ENCODE results near the gene INHBE. TPM values are rescaled to one million over a fixed set of nuclear protein-coding genes. Genes with fewer than 3 reads are reported as not detected.

Gene INHBE
- polyA plus RNA-seq, 3 donors: not detected

DNA sequence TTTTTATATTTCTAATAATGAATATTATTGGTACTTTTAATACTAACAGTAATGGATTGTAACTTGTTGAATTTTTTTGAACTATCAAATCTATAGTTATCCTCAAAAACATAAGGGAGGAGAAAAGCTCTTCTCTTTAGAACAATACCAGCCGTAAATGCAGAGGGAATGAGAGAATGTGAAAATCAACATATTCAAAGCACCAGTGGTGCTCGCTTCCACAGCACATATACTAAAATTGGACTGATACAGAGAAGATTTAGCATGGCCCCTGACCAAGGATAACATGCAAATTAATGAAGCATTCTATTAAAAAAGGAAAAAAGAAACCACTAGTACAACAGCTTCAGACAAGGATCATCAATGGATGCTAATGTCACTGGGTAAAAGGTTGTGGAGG lies 40.0 kb upstream of the INHBE start:
- H3K4me3 ChIP-seq (replicated peaks in 1 of 3; ENCODE audit: low read depth in 2 of 3, low read length in 3 of 3): no peak overlapping the region
- H3K36me3 Mint-ChIP-seq: peaks cover 33 to 42% of the 10 kb centered on the region in 2 donors
- H3K79me2 ChIP-seq (ENCODE audit: insufficient read depth, low read length): peaks cover 85% of the 10 kb centered on the region
- H3K27me3 ChIP-seq (ENCODE audit: control insufficient read depth in 2 of 2, insufficient read depth in 2 of 2, low read length in 2 of 2): no peaks in the 10 kb centered on the region
- H3K27ac ChIP-seq (ENCODE audit: low read depth in 1 of 2, low read length in 2 of 2): no peak overlapping the region
- peaks cover 0 to 2% (median 0%) of the 10 kb centered on the region in 7 donors for H3K9me3 Mint-ChIP-seq
- TF ChIP-seq, protein P1, sequence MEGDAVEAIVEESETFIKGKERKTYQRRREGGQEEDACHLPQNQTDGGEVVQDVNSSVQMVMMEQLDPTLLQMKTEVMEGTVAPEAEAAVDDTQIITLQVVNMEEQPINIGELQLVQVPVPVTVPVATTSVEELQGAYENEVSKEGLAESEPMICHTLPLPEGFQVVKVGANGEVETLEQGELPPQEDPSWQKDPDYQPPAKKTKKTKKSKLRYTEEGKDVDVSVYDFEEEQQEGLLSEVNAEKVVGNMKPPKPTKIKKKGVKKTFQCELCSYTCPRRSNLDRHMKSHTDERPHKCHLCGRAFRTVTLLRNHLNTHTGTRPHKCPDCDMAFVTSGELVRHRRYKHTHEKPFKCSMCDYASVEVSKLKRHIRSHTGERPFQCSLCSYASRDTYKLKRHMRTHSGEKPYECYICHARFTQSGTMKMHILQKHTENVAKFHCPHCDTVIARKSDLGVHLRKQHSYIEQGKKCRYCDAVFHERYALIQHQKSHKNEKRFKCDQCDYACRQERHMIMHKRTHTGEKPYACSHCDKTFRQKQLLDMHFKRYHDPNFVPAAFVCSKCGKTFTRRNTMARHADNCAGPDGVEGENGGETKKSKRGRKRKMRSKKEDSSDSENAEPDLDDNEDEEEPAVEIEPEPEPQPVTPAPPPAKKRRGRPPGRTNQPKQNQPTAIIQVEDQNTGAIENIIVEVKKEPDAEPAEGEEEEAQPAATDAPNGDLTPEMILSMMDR (IDR thresholded peaks at IDR 0.05): no peak
- peaks cover 9 to 13% of the 10 kb centered on the region in 2 donors for H3K36me3 ChIP-seq (replicated peaks in 1 of 2; ENCODE audit: control insufficient read depth in 1 of 2, insufficient read depth in 2 of 2, low read length in 2 of 2)
- no peak overlapping the region for H3K4me2 ChIP-seq (replicated peaks; ENCODE audit: extremely low read depth, low read length, poor library complexity, severe bottlenecking)
- H4K20me1 ChIP-seq (ENCODE audit: insufficient read depth, low read length): peaks cover 83% of the 10 kb centered on the region
- H3K27me3 Mint-ChIP-seq (ENCODE audit: low read depth in 3 of 3): peaks cover 0 to 1% (median 0%) of the 10 kb centered on the region in 3 donors
- H3K4me1 ChIP-seq (ENCODE audit: control insufficient read depth in 1 of 2, insufficient read depth in 2 of 2, low read length in 2 of 2): no peaks in the 10 kb centered on the region
- no peak overlapping the region for H3K4me3 Mint-ChIP-seq
- peak overlapping the region in 1 of 7 donors; percentile 73 for H3K27ac Mint-ChIP-seq
- no peaks in the 10 kb centered on the region for H3K9me3 ChIP-seq (replicated peaks in 1 of 2; ENCODE audit: control insufficient read depth in 1 of 2, insufficient read depth in 1 of 2, low read length in 2 of 2)
- intact Hi-C loops (cut with micrococcal nuclease): no loop called here
- no CpG with 5 or more reads among the region's 2 CpGs for WGBS (ENCODE audit: insufficient coverage)
- no peak for DNase-seq
- peaks cover 14% of the 10 kb centered on the region for H3K4me1 Mint-ChIP-seq
- no peak overlapping the region for H3K9ac ChIP-seq (ENCODE audit: insufficient read depth, low read length, poor library complexity, severe bottlenecking)
- no peak overlapping the region for H2AFZ ChIP-seq (ENCODE audit: insufficient read depth, low read depth, low read length, poor library complexity, severe bottlenecking)

DNA sequence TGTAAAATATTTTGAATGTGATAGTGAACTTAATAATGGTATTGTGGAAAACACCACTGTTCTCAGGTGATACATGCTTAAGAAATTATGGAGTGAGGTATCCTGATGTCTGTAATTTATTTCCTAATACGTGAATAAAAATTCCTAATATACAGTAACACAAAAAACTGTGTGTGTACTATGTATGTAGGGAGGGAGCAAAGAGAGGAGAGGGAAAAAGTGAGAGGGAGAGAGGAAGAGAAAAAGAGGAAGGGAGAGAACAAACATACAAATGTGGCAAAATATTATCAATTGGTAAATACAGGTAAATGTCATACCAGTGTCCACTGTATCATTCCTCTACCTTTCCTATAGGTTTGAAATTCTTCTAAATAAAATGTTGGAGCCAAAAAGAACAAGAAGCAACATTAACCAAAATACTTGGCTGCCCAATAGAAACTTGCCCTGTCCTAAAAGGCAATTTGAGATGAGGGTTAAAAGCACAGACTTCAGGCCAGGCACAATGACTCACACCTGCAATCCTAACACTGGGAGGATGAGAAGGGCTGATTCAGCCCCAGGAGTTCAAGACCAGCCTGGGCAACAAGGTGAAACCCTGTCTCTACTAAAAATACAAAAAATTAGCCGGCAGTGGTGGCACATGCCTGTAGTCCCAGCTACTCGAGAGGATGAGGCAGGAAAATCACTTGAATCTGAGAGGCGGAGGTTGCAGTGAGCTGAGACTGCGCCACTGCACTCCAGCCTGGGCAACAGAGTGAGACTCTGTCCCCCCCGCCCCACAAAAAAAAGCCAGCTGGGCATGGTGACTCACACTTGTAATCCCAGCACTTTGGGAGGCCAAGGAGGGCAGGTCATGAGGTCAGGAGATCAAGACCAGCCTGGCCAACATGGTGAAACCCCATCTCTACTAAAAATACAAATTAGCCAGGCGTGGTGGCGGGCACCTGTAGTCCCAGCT lies 38.8 kb upstream of the INHBE start:
- WGBS (ENCODE audit: insufficient coverage): 100% methylated on average over 7 of the region's 8 CpGs
- Mint-ChIP-seq H3K27ac (peak overlapping the region in 5 of 7 donors; percentile 1 to 52 (median 30)), H3K27me3 (ENCODE audit: low read depth in 3 of 3) (no peaks in the 10 kb centered on the region), H3K4me1 (peaks cover 12% of the 10 kb centered on the region), H3K36me3 (peaks cover 38 to 52% of the 10 kb centered on the region in 2 donors), H3K4me3 (no peak overlapping the region), H3K9me3 (peaks cover 0 to 2% (median 0%) of the 10 kb centered on the region in 7 donors)
- H2AFZ ChIP-seq (ENCODE audit: insufficient read depth, low read depth, low read length, poor library complexity, severe bottlenecking): no peak overlapping the region
- no peaks in the 10 kb centered on the region for H3K4me1 ChIP-seq (ENCODE audit: control insufficient read depth in 1 of 2, insufficient read depth in 2 of 2, low read length in 2 of 2)
- H4K20me1 ChIP-seq (ENCODE audit: insufficient read depth, low read length): peaks cover 84% of the 10 kb centered on the region
- H3K27ac ChIP-seq (ENCODE audit: low read depth in 1 of 2, low read length in 2 of 2): peak overlapping the region in 1 of 2 donors; percentile 37
- no peaks in the 10 kb centered on the region for H3K27me3 ChIP-seq (ENCODE audit: control insufficient read depth in 2 of 2, insufficient read depth in 2 of 2, low read length in 2 of 2)
- H3K36me3 ChIP-seq (replicated peaks in 1 of 2; ENCODE audit: control insufficient read depth in 1 of 2, insufficient read depth in 2 of 2, low read length in 2 of 2): peaks cover 16 to 23% of the 10 kb centered on the region in 2 donors
- TF ChIP-seq, protein P1 (IDR thresholded peaks at IDR 0.05): no peak
- no peak overlapping the region for H3K4me2 ChIP-seq (replicated peaks; ENCODE audit: extremely low read depth, low read length, poor library complexity, severe bottlenecking)
- intact Hi-C loops (cut with micrococcal nuclease): no loop called here
- H3K4me3 ChIP-seq (replicated peaks in 1 of 3; ENCODE audit: low read depth in 2 of 3, low read length in 3 of 3): no peak overlapping the region
- no peaks in the 10 kb centered on the region for H3K9me3 ChIP-seq (replicated peaks in 1 of 2; ENCODE audit: control insufficient read depth in 1 of 2, insufficient read depth in 1 of 2, low read length in 2 of 2)
- H3K79me2 ChIP-seq (ENCODE audit: insufficient read depth, low read length): peaks cover 82% of the 10 kb centered on the region
- no peak for DNase-seq
- H3K9ac ChIP-seq (ENCODE audit: insufficient read depth, low read length, poor library complexity, severe bottlenecking): no peak overlapping the region
